IPS DF 19.7 (cell line): ENCODE results near the gene CES2.
"Not testable (repeated sequence)": the region's sequence is repeated elsewhere in the genome, so short reads cannot be mapped to it uniquely, and the experiment has no call there.

Source experiments
- DNase-seq: peaks from one replicate; pipeline ENCODE4 v3.0.0-alpha.2; 2013; ENCODE audit warnings: low read depth, low spot score

Gene CES2

GRCh38 chr16:66935314-66936011, at the start of gene CES2:
Gene CES2, plus strand, starts transcription at chr16:66935516. Its CDS starts 120 bp downstream, at chr16:66935636.
- DNase-seq = no peak

- DNase-seq = no peak
Observed at GRCh38 chr16:66886321-66886720, 49.0 kb upstream of the CES2 start.

GRCh38 chr16:66886914-66887313, 48.4 kb upstream of the CES2 start:
- no peak for DNase-seq

GRCh38 chr16:66888647-66889615, 46.4 kb upstream of the CES2 start:
- no peak for DNase-seq

- no peak for DNase-seq
Observed at GRCh38 chr16:66889622-66890021, 45.7 kb upstream of the CES2 start.

- no peak for DNase-seq
Observed at GRCh38 chr16:66890799-66891198, 44.5 kb upstream of the CES2 start.

GRCh38 chr16:66891360-66891759, 44.0 kb upstream of the CES2 start:
- no peak for DNase-seq

- DNase-seq = no peak
Observed at GRCh38 chr16:66891797-66892196, 43.5 kb upstream of the CES2 start.

GRCh38 chr16:66894055-66894454, 41.3 kb upstream of the CES2 start:
- DNase-seq = no peak

GRCh38 chr16:66894948-66895688, 40.2 kb upstream of the CES2 start:
- DNase-seq = no peak

GRCh38 chr16:66895689-66895979, 39.7 kb upstream of the CES2 start:
- DNase-seq = no peak

GRCh38 chr16:66895999-66896398, 39.3 kb upstream of the CES2 start:
- no peak for DNase-seq

GRCh38 chr16:66896682-66897081, 38.6 kb upstream of the CES2 start:
- DNase-seq = not testable (repeated sequence)

GRCh38 chr16:66898207-66898606, 37.1 kb upstream of the CES2 start:
- DNase-seq = no peak

- DNase-seq = no peak
Observed at GRCh38 chr16:66898933-66899309, 36.4 kb upstream of the CES2 start.

- DNase-seq = no peak
Observed at GRCh38 chr16:66899310-66899944, 35.9 kb upstream of the CES2 start.

- DNase-seq = no peak
Observed at GRCh38 chr16:66899945-66900710, 35.2 kb upstream of the CES2 start.

- DNase-seq = no peak
Observed at GRCh38 chr16:66900721-66901441, 34.4 kb upstream of the CES2 start.

- no peak for DNase-seq
Observed at GRCh38 chr16:66901626-66902025, 33.7 kb upstream of the CES2 start.
